SIG-M5 treated with dmso at 0.1 percent for 504 hours (cell line): ENCODE data around the gene PTPRG.

Experiments
- DNase-seq: peaks from one replicate; lab custom pipeline; 2025; ENCODE audit not compliant: unreplicated experiment; lab: John Stamatoyannopoulos, UW

Gene PTPRG

DNA sequence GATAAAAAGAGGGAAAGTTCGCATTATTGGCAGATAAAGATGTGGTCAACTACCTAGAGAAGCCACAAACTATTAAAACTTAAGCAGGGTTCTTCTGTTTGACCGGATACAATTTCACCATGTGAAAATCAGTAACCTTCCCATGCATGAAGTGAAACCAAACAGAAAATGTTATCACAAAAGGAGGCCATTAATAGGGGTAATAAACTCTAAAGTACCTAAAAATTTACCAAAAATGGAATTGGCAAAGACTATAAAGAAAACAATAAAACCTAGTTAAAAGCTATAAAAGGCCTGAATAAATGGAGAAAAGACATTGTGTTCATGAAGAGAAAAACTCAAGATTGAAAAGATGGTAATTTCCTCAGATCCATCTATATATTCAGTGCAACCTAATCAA, 728.6 kb downstream of the PTPRG start:
- DNase-seq: no peak

GRCh38 chr3:62293051-62293780, 731.8 kb downstream of the PTPRG start:
- DNase-seq: no peak

DNA sequence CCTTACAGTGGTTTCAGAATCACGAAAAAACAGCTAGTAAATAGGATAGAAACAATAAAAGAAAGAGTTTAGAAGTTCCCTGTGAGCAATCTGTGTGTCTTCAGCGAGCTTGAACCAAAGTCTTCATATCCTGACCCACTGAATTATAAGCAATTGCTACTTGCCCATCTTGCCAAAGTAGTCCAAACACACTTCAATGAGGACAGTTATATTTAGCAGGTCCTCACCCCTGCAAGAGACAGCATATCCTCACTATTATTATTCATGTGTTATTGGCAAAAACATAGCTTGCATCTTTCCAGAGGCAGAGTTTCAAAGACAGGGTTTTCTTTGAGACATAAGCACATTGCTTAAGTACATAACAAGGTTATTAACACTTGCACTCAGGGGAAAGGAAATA, 734.2 kb downstream of the PTPRG start:
- no peak for DNase-seq

DNA sequence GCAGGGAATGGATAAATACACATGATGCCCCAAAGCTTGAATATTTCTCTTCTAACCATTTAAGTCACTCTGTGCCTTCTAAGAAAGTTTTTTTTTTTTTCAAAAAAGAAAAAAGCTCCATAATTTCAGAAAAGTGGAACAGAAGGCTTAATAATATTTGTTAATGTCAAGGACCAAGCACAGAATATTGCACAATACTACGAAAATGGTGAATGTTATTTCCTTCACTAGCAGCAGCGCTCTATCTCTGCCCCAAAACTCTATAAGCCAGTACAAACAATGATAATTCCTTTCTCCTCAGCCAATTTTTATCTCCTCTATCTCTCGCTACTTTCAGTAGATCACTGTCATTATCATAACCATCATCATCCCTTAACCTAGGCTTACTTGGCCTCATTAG, 739.2 kb downstream of the PTPRG start:
- no peak for DNase-seq

GRCh38 chr3:62312201-62312600, 750.8 kb downstream of the PTPRG start:
- no peak for DNase-seq

GRCh38 chr3:62316525-62316924, 755.2 kb downstream of the PTPRG start:
- DNase-seq: no peak

- DNase-seq: no peak
Observed at GRCh38 chr3:62318365-62318751, 757.0 kb downstream of the PTPRG start.

- DNase-seq: peak; percentile 78
Observed at GRCh38 chr3:62318752-62319569, 757.6 kb downstream of the PTPRG start.

- DNase-seq: peak; percentile 95
Observed at GRCh38 chr3:62319570-62320243, 758.3 kb downstream of the PTPRG start.

DNA sequence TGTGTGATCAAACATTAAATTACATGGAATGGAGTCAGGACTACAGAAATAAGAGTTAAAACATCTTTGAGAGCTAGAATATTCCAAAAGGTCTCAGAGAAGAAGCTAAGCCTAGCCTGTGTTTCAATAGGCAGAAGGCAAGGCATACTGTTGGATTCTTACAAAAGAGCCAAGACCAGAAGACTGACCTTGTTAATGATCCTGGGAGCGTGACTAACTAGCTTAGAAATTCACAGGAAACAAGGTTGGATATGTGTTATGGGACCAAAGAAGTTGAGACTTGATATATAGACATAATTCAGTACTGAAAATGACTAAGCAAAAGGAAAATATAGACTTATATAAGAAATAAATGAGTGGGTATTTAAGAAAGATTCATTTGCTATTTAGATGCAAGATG, 761.9 kb downstream of the PTPRG start:
- no peak for DNase-seq

GRCh38 chr3:62325896-62326295, 764.5 kb downstream of the PTPRG start:
- peak; percentile 77 for DNase-seq

- no peak for DNase-seq
Observed at GRCh38 chr3:62329971-62330370, 768.6 kb downstream of the PTPRG start.

DNA sequence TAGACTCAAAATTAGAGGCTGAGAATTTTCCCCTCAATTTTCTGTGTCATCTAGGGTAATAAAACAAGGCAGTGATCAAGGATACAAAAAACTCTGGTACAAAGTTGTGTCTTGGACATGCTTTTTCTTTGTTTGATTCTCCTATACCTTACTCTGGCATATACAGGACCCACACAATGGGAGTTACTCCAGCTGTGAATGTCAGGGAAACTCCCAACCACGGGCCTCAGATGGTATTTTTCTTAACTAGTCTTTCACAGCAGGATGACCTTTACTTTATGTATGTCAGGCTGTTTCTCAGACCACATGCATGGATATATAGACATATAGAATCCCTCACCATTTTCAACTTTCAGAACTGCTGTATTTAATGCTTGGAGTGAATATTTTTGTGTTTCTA, 770.6 kb downstream of the PTPRG start:
- no peak for DNase-seq

DNA sequence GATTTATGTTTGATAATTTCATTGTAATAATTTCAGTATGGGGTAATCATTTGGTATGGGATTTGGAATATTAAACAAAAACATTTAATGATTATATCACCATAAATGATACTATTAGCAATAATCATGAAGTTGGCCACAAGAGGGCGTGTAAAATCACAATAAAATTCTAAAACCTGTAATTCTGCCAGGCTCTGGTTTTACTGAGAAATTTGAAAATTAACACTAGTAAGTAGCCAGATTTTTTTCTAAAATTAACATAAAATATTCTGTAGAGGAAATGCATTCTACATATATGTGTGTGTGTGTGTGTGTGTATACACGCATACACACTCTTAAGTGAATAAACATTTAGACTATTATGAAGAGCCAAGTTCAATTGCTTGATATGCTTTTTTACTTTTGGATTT, 771.5 kb downstream of the PTPRG start:
- peak; percentile 34 for DNase-seq

- no peak for DNase-seq
Observed at GRCh38 chr3:62335196-62335595, 773.8 kb downstream of the PTPRG start.

DNA sequence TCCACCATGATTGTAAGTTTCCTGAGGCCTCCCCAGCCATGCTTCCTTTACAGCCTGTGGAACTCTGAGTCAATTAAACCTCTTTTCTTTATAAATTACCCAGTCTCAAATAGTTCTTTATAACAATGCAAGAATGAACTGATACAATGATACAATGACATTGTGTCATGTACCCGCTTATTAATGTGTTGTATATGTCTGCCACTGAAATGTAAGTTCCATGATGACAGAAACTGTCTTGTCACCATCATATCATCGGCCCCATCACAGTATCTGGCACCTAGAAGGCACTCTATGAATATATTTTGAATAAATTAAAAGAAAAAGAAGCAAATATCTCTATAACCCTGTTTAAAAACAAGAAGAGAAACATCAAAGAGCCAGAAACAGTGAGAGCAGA, 782.4 kb downstream of the PTPRG start:
- no peak for DNase-seq
